MCF 10A (cell line): ENCODE measurements around the gene FBXO44. TPM values are rescaled to one million over a fixed set of nuclear protein-coding genes. Genes with fewer than 3 reads are reported as not detected.
"Not testable (repeated sequence)": the region's sequence is repeated elsewhere in the genome, so short reads cannot be mapped to it uniquely, and the experiment has no call there.

Experiments
- BruUV-seq: library from RNA; stranded (reverse); fragments of 400-500 nt; replicated peaks from 2 replicates; lab custom pipeline; 2021; lab: Mats Ljungman, UMichigan
- CTCF ChIA-PET: fragments of 300-600 bp; sonication (Branson Sonifier 250); formaldehyde crosslinking; extraction: SDS; loops from one replicate; lab custom pipeline; 2021; ENCODE audit warnings: antibody characterized with exemption, inconsistent platforms; lab: Yijun Ruan, JAX
- POLR2A ChIA-PET: fragments of 300-600, 350-650 bp; sonication (Branson Sonifier 250); formaldehyde crosslinking; extraction: SDS; loops from one replicate; lab custom pipeline; 2020; ENCODE audit warnings: antibody characterized with exemption, inconsistent platforms; lab: Yijun Ruan, JAX
- DNase-seq: peaks from one replicate; pipeline ENCODE4 v3.0.0-alpha.2; 2018; ENCODE audit not compliant: unreplicated experiment
- H3K27ac Mint-ChIP-seq: one replicate; pipeline ENCODE4 v1.8.0; 2022; ENCODE audit warnings: mild to moderate bottlenecking, low read depth, mixed read lengths; ENCODE audit not compliant: unreplicated experiment
- H3K27me3 Mint-ChIP-seq: one replicate; pipeline ENCODE4 v1.8.0; 2022; ENCODE audit warnings: mixed read lengths; ENCODE audit not compliant: insufficient read depth, unreplicated experiment
- H3K36me3 Mint-ChIP-seq: one replicate; pipeline ENCODE4 v1.8.0; 2022; ENCODE audit warnings: mild to moderate bottlenecking, moderate library complexity, mixed read lengths; ENCODE audit not compliant: insufficient read depth, unreplicated experiment
- H3K4me1 Mint-ChIP-seq: one replicate; pipeline ENCODE4 v1.8.0; 2022; ENCODE audit warnings: mixed read lengths; ENCODE audit not compliant: insufficient read depth, unreplicated experiment
- H3K4me3 Mint-ChIP-seq: one replicate; pipeline ENCODE4 v1.8.0; 2022; ENCODE audit warnings: mild to moderate bottlenecking, moderate library complexity, mixed read lengths; ENCODE audit not compliant: unreplicated experiment
- H3K9me3 Mint-ChIP-seq: one replicate; pipeline ENCODE4 v1.8.0; 2022; ENCODE audit warnings: mixed read lengths; ENCODE audit not compliant: unreplicated experiment
- intact Hi-C: fragments of 100-400 bp; cut with micrococcal nuclease; formaldehyde crosslinking; loops from 2 replicates; pipeline ENCODE4 v1.14.1; 2022
- total RNA-seq: library from RNA; stranded (reverse); gene quantifications from 2 replicates; pipeline ENCODE4 v1.2.3, GENCODE V29; 2022
- TF ChIP-seq, protein P1 (sequence below): fragments of 200-600 bp; IDR thresholded peaks from one replicate; pipeline ENCODE4 v1.8.0; 2022; ENCODE audit warnings: antibody characterized with exemption, mild to moderate bottlenecking; ENCODE audit not compliant: unreplicated experiment

FBXO44 gene
- total RNA-seq, 1 experiment from 2014 or later = 16.3 TPM

DNA sequence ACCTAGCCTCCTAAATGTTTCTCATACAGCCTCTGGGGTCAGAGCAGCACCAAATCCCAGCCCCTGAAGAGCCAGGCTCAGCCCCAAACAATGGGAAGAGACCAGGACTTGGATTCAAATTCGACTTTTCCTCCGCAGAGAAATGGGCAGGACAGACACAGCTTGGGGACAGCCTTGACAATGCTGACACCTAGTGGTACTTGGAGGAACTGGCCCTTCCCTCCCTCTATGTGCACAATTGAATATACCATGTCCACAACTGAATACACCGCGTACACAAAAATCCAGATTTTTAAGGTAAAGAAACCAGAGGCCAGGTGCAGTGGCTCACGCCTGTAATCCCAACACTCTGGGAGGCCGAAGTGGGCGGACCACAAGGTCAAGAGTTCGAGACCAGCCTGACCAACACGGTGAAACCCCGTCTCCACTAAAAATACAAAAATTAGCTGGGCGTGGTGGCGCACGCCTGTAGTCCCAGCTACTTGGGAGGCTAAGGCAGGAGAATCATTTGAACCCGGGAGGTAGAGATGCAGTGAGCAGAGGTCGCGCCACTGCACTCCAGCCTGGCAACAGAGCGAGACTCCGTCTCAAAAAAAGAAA, 12.2 kb upstream of the FBXO44 start:
- ChIA-PET POLR2A (interaction anchor here (0.8 to 1.0 kb wide), 4 partner anchors 369 to 605 kb away, joined by 3 to 4 read pairs (median 3); no protein-coding TSS in a partner anchor), CTCF (interaction anchor here (0.6 to 8.4 kb wide), 21 partner anchors 9 to 618 kb away, joined by 3 to 123 read pairs (median 4); partner anchors contain the start of gene FBXO2)
- intact Hi-C loops = loop anchor here (1.0 to 2.0 kb wide), 4 partner anchors 163 to 401 kb away; partner anchors contain the start of gene DISP3
- not testable (repeated sequence) for H3K27me3 Mint-ChIP-seq, H3K4me1 Mint-ChIP-seq, H3K36me3 Mint-ChIP-seq, BruUV-seq, H3K27ac Mint-ChIP-seq, H3K4me3 Mint-ChIP-seq, H3K9me3 Mint-ChIP-seq
- peak; percentile 69 for DNase-seq
- TF ChIP-seq, protein P1, sequence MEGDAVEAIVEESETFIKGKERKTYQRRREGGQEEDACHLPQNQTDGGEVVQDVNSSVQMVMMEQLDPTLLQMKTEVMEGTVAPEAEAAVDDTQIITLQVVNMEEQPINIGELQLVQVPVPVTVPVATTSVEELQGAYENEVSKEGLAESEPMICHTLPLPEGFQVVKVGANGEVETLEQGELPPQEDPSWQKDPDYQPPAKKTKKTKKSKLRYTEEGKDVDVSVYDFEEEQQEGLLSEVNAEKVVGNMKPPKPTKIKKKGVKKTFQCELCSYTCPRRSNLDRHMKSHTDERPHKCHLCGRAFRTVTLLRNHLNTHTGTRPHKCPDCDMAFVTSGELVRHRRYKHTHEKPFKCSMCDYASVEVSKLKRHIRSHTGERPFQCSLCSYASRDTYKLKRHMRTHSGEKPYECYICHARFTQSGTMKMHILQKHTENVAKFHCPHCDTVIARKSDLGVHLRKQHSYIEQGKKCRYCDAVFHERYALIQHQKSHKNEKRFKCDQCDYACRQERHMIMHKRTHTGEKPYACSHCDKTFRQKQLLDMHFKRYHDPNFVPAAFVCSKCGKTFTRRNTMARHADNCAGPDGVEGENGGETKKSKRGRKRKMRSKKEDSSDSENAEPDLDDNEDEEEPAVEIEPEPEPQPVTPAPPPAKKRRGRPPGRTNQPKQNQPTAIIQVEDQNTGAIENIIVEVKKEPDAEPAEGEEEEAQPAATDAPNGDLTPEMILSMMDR = peak; percentile 95

DNA sequence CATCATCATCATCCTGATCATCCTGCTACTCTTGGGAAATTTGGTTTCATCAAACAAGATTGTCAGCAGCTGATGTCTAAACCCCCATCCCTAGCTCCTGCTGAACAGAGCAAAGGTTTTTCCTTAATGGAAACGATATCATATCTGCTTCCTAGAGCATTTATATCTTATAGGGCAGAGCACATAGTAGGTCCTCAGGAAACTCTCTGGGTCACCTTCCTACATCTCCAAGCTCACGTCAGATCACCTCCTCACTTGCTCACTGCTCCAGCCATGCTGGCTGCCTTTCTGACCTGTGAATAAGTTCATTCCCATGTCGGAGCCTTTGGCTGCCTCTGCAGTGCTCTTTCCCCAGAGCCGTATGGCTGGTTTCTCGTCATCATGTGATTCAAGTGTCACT, 10.9 kb upstream of the FBXO44 start:
- TF ChIP-seq, protein P1 = no peak
- Mint-ChIP-seq H3K9me3 (no peaks in the 10 kb centered on the region), H3K27me3 (no peaks in the 10 kb centered on the region), H3K4me3 (no peak overlapping the region), H3K36me3 (no peaks in the 10 kb centered on the region), H3K27ac (no peak overlapping the region), H3K4me1 (no peaks in the 10 kb centered on the region)
- no TSS peak for BruUV-seq
- CTCF ChIA-PET = interaction anchor here (0.6 to 8.4 kb wide), 19 partner anchors 9 to 606 kb away, joined by 3 to 123 read pairs (median 3); partner anchors contain the start of genes FBXO2, FBXO44 and UBIAD1
- intact Hi-C loops = loop anchor here (2.0 kb wide), 1 partner anchor 357 kb away; no protein-coding TSS in a partner anchor
- POLR2A ChIA-PET = no interaction called here
- no peak for DNase-seq

DNA sequence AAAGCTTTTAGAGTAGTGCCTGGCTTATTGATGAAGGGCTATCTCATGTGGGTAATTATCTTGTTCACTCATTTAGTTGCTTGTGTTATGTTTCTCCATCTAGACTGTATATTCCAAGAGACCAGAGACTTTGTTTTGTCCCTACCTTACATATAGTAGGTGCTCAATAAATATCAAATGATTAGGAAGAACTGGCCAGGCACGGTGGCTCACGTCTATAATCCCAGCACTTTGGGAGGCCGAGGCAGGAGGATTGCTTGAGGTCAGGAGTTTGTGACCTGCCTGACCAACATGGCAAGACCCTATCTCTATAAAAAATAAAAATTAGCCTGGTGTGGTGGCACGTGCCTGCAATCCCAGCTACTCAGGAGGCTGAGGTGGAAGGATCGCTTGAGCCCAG, 9.4 kb upstream of the FBXO44 start:
- TF ChIP-seq, protein P1 = no peak
- H3K9me3 Mint-ChIP-seq = no peaks in the 10 kb centered on the region
- DNase-seq = no peak
- H3K27me3 Mint-ChIP-seq = no peaks in the 10 kb centered on the region
- H3K4me3 Mint-ChIP-seq = no peak overlapping the region
- no peak overlapping the region for H3K27ac Mint-ChIP-seq
- CTCF ChIA-PET = interaction anchor here (0.6 to 8.4 kb wide), 15 partner anchors 7 to 607 kb away, joined by 3 to 123 read pairs (median 3); partner anchors contain the start of gene FBXO2
- no peaks in the 10 kb centered on the region for H3K36me3 Mint-ChIP-seq
- POLR2A ChIA-PET = interaction anchor here (0.6 to 2.7 kb wide), 8 partner anchors 8 to 608 kb away, joined by 3 to 7 read pairs (median 4); partner anchors contain the start of gene MTOR
- no TSS peak for BruUV-seq
- intact Hi-C loops = loop anchor here (1.0 kb wide), 1 partner anchor 608 kb away; no protein-coding TSS in a partner anchor
- H3K4me1 Mint-ChIP-seq = no peaks in the 10 kb centered on the region

DNA sequence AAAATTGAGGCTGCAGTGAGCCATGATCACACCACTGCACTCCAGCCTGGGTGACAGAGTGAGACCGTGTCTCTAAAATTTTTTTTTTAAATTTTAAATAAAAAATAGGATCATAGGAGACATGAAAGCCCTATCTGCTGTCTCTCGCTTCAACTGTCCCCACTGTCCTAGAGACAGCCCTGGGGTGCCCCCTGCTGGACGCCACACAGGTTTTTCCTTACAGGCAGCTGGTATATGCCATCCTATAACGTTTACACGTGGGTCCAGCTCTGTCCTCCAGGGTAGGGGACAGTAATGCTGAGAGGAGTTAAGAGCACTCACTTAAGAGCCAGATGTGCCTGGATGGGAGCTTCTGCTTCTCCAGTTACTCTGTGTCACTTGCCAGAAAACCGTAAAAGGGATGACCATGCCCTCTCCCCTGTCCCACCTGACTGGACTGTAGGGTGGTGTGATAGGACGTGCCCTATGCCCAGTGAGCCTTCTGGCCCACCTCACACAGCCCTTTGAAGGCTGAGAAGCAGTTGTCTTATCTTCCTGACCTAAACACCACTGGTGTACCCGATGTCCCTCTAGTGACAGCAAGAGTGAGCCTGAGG, 8.9 kb upstream of the FBXO44 start:
- H3K27me3 Mint-ChIP-seq = no peaks in the 10 kb centered on the region
- DNase-seq = peak; percentile 84
- POLR2A ChIA-PET = interaction anchor here (0.6 to 2.7 kb wide), 8 partner anchors 9 to 608 kb away, joined by 3 to 7 read pairs (median 4); partner anchors contain the start of gene MTOR
- H3K4me3 Mint-ChIP-seq = no peak overlapping the region
- CTCF ChIA-PET = interaction anchor here (0.6 to 8.4 kb wide), 22 partner anchors 7 to 608 kb away, joined by 3 to 123 read pairs (median 3); partner anchors contain the start of gene FBXO2
- no TSS peak for BruUV-seq
- TF ChIP-seq, protein P1 = peak; percentile 88
- intact Hi-C loops = loop anchor here (1.0 kb wide), 1 partner anchor 608 kb away; no protein-coding TSS in a partner anchor
- no peak overlapping the region for H3K27ac Mint-ChIP-seq
- H3K4me1 Mint-ChIP-seq = no peaks in the 10 kb centered on the region
- H3K9me3 Mint-ChIP-seq = no peaks in the 10 kb centered on the region
- H3K36me3 Mint-ChIP-seq = no peaks in the 10 kb centered on the region
